Measurements from ENCODE around the gene DEAF1. TPM values are rescaled to one million over a fixed set of nuclear protein-coding genes. Genes with fewer than 3 reads are reported as not detected.
"Not testable (repeated sequence)": the region's sequence is repeated elsewhere in the genome, so short reads cannot be mapped to it uniquely, and the experiment has no call there.

Gene DEAF1
- polyA plus RNA-seq, 3 donors = 30.6 to 52.9 (median 43.5) TPM

DNA sequence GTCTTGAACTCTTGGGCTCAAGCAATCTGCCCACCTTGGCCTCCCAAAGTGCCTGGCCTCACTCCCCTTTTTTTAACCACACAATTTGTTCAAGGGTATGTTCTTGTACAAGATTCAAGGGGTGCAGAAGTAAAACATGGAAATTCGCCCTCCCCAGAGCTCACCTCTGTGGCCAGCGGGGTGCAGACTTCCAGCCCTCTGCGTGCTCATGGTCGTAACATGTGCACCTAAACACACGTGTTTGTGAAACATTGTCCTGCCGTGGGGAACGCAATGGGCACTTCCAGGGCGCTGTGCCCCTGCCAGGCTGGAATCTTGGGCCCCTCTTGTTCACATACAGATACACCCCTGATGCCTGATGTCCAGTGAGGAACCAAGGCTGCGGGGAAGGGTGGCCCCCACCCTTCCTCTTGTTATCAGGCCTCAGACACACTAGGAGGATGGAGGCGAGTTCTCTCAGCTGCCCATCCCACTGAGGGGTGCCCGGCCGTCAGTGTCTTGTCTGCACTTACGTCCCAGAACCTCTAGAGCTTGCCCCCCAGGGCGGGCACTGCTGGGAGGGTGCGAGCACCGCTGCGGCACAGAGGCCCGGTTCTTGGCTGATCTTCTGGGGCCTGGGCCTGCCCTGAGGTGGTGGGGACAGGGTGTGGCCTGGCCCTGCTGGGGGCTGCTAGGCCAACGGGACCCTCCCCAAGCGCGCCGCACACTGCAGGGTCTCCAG is 6.9 kb upstream of the DEAF1 start:
- no peak for DNase-seq (ENCODE audit: low read depth in 3 of 3, low spot score in 2 of 3)

DNA sequence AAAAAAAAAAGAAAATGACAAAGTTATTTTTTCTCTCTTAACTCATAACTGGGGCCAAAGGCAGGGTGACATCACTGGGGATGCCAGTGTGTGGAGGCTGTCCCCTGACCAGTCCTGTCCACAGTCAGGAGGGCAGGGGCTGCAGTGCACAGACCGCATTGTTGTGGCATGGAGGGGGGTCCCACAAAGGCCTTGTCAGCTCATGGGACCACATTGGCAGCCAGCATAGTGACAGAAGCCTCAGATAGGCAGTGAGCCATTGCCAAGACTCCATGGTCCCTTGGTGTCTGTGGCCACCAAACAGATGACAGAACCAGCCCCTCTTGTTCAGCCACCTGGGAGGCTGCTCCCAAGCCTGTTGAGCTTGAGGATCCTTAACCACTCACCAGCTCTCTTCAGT is 4.7 kb upstream of the DEAF1 start:
- no peak for DNase-seq (ENCODE audit: low read depth in 3 of 3, low spot score in 2 of 3)

DNA sequence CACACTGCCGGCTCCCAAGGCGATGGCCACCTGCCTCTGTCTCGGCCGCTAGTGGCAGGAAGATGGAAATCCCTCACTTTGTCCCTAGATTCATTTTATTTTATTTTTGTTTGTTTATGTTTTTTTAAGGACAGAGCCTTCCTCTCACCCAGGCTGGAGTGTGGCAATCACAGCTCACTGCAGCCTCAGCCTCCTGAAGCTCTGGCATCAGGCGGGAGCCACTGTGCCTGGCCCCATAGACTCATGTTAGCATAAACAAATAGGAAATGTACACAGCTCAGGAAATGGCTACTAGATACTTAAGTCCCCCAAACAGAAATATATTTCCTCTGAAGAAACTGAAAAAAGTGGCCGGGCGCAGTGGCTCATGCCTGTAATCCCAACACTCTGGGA is 4.1 kb upstream of the DEAF1 start:
- no peak for DNase-seq (ENCODE audit: low read depth in 3 of 3, low spot score in 2 of 3)

DNA sequence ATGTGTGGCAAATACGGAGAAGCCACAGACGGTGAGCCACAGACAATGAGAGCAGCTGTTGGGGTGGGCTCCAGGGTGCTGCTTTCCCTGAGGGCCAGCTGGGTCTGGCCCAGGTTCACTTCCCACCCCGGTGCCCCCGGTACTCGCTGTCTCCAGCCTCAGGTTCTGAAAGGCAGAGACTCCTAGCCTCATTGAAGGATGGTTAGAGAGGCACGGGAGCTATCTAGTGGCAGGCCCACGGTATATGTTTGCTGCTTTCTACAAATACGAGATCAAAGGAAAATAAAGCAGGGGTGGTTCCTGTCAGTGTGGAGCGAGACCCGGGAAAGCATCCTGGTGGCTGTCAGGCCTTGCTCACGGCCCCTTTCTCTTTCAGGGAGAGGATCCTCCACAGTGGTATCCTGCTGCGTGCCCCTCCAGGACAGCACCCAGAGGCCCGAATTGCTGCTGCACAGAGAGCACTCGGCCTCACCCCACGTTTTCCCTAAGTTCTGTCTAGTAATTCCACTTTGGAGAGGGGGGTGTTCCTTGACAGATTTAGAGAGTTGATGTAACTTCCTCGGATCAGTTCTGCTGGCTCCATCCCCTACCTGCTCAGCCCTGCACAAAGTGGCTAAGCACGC is 3.6 kb upstream of the DEAF1 start:
- DNase-seq (ENCODE audit: low read depth in 3 of 3, low spot score in 2 of 3) = no peak

DNA sequence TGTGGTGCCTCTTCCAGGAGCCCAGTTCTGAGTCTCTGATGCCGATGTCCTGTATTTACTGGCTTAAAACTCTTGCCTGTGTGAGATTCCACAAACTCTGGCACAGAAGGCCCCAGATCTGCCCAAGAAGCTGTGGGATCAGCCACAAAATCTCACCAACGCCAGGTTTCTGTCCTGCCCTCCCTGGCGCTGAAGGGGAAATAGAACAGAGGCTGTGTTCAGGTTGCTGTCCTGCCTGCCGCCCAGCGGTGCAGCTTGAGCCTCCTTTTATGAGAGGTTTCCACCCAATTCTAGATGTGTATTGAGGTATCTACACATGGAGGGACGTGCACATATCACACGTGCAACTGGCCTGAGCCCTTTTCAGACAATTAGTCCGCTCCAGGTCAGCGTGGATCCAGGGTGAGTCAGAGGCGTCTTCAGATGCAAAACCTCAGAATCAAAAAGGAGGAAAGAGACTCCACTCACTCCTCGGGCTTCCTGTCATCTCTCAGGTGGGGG is 2.8 kb upstream of the DEAF1 start:
- no peak for DNase-seq (ENCODE audit: low read depth in 3 of 3, low spot score in 2 of 3)

DNA sequence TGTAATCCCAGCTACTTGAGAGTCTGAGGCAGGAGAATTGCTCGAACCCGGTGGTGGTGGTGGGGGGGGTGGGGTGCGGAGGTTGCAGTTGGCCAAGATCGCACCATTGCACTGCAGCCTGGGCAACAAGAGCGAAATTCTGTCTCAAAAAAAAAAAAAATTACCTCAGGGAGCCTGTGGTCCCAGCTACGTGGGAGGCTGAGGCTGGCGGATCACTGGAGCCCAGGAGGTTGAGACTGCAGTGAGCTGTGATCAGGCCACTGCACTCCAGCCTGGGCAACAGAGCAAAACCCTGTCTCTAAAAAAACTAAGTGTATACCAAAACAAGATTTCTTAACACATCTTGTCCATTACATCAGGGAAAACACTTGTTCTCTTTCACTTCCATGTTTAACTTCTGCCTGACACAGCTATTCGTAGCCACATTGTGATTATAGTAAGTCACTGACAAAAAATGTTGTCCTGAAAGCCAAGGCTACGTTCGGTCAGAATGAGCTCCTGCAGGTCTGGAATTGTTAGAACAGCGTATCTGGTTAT is 2.0 kb upstream of the DEAF1 start:
- no peak for DNase-seq (ENCODE audit: low read depth in 3 of 3, low spot score in 2 of 3)

DNA sequence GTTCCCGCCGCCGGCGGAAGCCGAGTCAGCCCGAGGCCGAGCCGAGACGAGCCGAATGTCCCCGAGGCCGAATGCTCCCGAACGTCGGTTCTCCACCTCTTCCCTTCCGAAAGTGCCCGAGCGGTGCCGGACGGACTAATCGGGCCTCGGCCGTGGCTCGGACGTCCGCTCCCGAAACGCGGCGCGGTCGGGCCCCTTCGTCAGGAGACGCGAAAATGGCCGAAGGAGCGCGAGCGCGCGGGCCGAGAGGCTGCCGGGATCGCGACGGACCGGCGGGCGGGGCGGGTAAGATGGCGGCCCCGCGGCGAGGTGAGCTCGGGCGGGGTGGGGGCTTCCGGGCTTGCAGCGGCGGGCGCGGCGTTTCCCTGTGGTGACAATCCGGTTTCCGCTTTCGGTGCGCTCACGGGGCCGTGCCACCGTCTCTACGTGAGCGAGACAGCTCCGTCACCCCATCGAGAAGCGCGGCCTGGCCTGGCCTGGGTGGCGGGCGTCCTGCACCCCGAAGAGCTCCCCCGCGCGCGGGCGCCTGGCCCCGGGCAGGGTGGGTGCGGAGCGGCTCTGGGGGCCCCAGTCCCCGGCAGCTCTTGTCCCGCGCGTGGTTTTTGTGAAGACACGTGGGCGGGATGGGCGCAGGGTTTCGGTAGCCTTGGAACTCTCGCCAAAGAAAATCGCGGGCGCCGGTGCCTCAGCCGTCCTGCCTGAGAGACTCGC is 671 bp upstream of the DEAF1 start, which contains the start of gene TMEM80:
TMEM80 (plus strand) TSS at position 279 of the 711 bp plus-strand sequence; CDS start at position 291, 12 bp downstream.
- DNase-seq (ENCODE audit: low read depth in 3 of 3, low spot score in 2 of 3) = peak; percentile 90 to 97 (median 96)

DNA sequence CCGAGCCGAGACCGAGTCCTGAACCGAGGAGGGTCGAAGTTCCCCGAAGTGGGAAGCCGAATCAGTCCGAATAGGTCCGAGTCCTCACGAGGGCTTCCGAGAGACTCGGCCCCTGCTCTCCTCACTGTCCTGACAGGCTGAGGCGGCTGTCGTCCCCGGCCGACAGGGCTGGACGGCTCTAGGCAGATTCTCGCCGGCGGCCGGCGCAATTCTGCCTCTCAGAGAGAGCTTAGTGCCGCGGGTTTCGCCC is 191 bp upstream of the DEAF1 start:
- DNase-seq (ENCODE audit: low read depth in 3 of 3, low spot score in 2 of 3) = no peak

DNA sequence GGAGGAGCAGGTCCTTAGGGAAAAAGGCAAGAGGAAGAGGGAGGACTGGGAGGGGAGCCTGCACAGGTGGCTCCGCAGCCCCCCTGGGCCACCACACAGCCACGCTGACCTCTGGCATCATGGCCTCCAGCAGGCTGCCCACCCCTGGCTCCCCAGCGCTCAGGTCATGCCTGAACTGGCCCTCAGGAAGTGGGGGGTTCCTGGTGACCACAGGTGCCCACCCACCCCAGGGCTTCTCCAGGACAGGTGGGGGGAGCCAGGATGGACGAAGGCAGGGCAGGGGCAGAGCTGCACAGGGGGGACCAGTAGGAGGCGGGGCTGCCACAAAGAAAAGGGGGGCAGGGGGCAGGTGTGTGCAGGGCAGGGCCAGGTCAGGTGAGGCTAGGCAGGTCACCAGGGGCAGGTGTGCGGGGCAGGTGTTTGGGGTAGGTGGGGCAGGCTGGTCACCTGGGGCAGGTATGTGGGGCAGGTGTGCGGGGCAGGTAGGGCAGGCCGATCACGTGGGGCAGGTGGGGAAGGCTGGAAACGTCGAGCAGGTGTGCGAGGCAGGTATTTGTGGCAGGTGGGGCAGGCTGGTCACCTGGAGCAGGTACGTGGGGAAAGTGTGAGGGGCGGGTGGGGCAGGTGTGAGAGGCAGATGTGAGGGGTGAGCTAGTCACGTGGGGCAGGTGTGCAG is 997 bp downstream of the DEAF1 start:
- DNase-seq (ENCODE audit: low read depth in 3 of 3, low spot score in 2 of 3) = no peak

DNA sequence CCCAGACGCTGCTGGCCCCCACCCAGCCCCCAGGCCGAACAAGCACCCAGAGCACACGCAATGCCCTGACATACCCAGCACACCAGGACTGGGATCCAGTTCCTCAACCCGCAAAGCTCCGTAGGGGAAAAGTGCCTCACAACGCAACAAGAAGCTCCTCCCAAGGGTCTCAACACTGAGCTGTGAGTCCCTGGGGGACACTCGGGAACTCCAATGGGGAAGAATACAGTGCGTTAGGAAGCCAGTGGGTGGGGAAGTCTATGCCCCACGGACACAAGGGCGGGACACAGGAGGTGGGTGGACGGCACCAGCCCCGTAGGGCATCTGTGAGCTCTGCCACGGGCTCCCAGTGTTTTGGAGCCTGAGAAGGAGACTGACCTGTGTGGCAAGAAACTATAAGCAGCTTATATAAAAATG is 1.6 kb downstream of the DEAF1 start:
- DNase-seq (ENCODE audit: low read depth in 3 of 3, low spot score in 2 of 3) = no peak

DNA sequence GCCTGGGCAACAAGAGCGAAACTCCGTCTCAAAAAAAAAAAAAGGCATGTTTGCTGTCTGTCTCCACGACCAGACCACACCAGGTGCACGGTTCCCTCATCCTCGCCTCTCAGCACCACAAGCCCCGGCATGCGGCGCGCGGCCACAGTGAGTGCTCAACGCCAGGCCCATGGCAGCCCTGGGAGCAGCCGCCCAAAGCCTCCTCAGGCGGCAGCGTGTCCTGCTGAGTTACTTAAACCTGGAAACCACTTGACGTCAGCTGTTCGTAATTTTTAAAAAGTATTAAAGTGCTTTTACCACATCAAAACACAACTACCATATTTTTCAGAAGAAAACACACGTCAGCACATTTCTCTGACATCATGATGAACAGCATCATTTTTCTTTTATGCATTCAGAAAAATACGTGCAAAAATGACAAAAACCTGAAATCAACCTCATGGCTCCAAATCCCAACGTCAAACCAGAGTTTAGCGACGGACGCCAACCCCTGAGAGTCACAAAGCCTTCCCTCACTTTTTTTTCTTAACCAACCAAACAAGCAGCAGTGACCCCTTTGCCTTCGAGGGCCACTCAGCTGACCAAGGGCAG is 2.1 kb downstream of the DEAF1 start:
- DNase-seq (ENCODE audit: low read depth in 3 of 3, low spot score in 2 of 3) = no peak

DNA sequence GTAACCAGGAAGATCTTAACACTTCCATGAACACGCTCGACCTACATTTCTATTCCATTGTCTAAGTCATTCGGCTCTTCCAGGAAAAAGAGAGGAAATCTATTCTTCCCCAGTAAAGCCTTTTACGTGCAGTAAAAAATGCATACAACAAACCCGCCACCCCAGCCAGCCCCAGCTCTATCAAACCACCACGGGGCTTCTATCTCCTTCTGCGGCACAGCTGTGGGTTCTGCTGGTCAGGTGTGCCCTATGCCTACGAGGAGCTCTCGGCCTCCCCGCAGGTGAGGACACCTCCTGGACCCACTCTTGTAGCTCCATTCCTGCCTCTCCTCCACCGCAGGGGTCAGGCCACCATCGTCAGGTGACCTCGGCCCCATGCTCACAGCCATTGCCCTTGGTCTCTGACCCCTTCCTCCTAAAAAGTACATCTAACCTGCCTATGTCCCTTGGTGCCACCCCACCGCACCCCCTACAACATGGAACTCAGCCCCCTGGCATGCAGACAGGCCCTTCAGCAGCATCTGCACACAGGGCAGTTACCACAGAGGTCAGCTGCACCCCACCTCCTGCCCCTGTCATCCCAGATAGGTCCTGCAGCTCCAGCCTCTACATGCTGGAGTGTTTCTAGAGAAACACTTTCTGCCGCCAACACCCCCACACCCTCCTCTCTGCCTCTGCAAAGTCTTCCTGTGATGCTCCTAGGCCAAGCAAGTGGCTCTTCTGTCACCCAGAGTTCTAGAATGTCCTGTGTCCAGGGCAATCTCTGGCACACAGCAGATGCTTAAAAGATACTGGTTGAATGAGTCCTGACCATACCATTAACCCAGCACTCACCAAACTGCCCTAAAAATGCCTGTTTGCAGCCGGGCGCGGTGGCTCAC is 3.1 kb downstream of the DEAF1 start:
- no peak for DNase-seq (ENCODE audit: low read depth in 3 of 3, low spot score in 2 of 3)

DNA sequence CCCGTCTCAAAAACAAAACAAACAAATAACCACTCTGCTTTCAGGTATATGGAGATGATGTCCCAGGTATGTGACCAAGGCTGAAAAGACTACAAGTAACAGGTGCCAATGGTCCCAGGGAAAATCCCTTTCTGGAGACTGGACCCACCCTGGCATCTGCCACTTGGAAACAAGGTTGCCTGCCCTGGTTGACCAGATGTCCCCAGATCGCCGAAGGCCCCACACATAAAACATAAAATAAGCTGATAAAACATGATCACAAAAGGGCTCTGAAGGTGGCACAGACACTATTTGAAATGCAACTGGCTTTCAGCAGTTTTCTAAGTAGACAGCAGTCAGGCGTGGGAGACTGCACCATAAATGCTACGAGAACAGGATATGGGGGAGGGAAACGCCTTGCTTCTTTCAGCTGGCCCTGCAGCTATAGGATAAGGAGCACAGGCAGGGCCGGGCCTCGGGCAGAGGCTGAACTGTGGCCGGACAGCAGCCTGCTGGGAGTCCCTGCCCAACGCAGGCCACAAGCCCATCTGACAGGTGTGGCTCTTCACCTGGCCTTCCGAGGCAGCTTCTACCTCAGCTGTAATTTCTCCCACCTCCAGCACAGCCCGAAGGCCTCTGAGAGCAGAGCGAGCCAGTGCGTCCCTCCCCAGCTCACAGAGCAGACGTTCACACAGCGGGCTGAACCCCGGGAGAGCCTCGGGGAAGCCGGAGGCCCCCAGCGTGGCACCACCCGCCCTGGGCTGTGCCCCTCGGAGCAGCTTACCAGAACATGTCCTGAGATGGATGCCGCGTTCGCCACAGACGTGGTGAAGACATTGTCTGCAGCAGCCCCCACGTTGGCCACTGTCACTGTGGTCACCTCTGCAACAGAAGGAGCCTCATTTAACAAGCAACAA is 4.0 kb downstream of the DEAF1 start:
- no peak for DNase-seq (ENCODE audit: low read depth in 3 of 3, low spot score in 2 of 3)

DNA sequence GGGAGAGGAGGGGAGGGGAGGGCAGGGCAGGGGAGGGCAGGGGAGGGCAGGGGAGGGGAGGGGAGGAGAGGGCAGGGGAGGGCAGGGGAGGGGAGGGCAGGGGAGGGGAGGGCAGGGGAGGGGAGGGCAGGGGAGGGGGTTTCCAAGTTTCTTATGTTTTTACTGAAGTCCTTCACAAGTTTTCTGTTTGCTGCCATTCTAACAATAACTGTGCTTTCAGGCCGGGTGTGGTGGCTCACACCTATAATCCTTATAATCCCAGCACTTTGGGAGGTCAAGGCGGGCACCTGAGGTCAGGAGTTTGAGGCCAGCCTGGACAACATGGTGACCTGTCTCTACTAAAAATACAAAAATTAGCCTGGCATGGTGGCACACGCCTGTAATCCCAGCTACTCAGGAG is 4.8 kb downstream of the DEAF1 start:
- not testable (repeated sequence) for DNase-seq (ENCODE audit: low read depth in 3 of 3, low spot score in 2 of 3)

DNA sequence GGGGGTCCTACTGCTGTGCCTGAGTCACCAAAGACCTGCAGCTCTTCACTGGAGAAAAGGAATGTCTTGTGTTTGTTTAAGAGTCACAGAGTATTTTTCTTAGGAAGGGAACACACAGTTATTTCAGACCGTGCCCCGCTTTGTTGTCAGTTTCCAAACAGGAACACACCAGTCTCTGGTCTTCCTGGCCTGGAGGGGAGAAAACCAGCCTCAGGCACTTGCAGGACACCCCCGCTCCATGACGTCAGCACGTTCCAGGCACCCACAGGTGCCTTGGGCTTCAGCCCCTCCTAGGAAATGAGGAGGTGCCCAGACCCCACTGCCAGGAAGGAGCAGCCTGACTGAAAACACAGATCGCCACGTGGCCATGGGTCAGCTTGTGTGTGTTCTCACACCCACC is 5.4 kb downstream of the DEAF1 start:
- DNase-seq (ENCODE audit: low read depth in 3 of 3, low spot score in 2 of 3) = no peak

DNA sequence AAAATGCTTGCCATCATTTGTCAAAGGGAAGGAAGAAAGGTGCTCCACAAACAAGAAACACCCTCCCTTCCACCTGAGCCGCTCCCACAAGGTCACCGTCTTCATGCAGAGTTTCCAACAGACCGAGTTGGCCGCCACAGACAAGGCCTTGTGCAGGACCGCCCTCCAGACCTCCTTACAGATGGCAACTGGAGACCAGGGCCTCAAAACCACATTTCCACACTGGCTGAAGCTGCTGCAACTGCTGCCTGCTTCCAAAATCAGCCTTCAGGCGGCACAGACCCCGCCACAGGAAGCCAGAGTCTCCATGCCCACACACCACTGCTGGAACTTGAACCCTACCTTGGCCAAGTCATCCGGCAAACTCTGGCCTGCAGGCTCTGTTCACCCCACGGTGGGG is 6.3 kb downstream of the DEAF1 start:
- no peak for DNase-seq (ENCODE audit: low read depth in 3 of 3, low spot score in 2 of 3)

DNA sequence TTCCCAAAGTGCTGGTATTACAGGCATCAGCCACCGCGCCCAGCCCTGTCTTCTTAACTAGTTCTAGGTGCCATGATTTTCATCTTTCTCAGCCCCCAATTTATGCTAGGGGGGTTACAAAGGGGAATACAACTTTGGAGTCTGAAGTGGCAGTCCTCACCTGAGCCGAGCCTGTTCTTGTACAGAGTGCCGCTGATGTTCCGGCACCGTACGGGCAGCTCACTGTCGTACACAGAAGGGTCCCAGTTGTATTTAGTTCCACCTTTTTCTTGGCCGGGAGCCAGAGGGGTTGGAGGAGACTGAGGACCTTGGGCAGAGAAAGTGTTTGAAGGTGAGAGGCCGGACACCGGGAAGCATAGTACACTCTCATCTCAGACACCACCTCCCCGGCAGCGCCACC is 7.3 kb downstream of the DEAF1 start:
- no peak for DNase-seq (ENCODE audit: low read depth in 3 of 3, low spot score in 2 of 3)

DNA sequence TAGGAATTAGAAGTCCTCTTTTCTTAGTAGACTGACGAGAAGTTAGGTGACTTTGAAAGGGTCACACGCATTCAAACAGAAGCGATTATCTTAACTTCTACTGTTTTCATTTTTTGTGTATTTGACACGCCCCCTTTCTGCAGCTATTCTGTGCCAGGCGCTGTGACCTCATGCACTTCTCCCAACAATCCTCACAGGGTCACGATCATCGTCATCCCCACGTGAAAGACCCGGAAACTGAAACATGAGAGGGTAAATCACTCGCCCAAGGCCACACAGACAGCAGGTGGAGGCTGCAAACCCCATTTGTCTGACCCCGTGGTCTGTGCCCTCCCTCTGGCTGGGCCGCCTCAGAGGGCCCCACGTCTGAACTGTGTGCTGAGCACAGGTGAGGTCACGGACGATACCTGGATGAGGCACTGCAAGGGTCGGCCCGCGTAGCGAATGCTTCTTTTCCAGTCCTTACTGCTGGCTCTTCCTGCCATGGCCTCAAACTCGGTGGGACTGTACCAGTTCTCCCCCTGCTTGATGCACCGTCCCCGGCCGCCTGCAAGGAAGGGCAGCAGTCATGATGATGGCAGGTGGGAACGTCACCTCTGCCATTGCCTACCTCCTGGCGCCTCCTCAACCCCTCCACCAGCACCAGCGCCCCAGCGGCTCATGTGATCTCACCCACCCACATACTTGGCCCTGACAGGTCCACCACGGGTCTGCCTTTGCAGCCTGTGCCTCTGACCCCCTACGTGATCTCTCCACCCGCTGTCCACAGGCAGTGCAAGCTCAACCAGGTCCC is 8.4 kb downstream of the DEAF1 start:
- no peak for DNase-seq (ENCODE audit: low read depth in 3 of 3, low spot score in 2 of 3)

All from right renal cortex interstitium (tissue), 3 donors.